SK-N-MC (cell line): Measurements from ENCODE around the gene GDE1.

Experiments used
- EZH2 ChIP-seq: fragments of 200-600 bp; sonication (generic); IDR thresholded peaks from one replicate; pipeline ENCODE4 v1.6.1; 2017; ENCODE audit warnings: antibody characterized with exemption
- POLR2AphosphoS5 ChIP-seq: IDR thresholded peaks from 2 replicates; pipeline ENCODE4 v1.6.1; 2012; ENCODE audit warnings: mild to moderate bottlenecking, low read depth, low read length, borderline replicate concordance

- TF ChIP-seq POLR2AphosphoS5, result no peak
- no peak for TF ChIP-seq EZH2
Observed at GRCh38 chr16:19540241-19540970, 18.5 kb upstream of the GDE1 start.
